Fibroblast of lung (primary cell): ENCODE results near the gene NCOA5. TPM values are rescaled to one million over a fixed set of nuclear protein-coding genes. Genes with fewer than 3 reads are reported as not detected.
"Not testable (repeated sequence)": the region's sequence is repeated elsewhere in the genome, so short reads cannot be mapped to it uniquely, and the experiment has no call there.

ENCODE experiments used
- DNase-seq, 2 donors: peaks; one replicate each; pipeline versions ENCODE4 v3.0.0 to v3.0.0-alpha.2; 2010; ENCODE audit warnings: low read depth in 2 of 2
- H2AFZ ChIP-seq: 2 replicates; pipeline ENCODE4 v1.5.1; 2012; ENCODE audit warnings: low read length, control low read depth, inconsistent platforms
- H3K27ac ChIP-seq: 2 replicates; pipeline ENCODE4 v1.5.1; 2011; ENCODE audit warnings: low read length, control low read depth; ENCODE audit not compliant: insufficient read depth
- H3K27me3 ChIP-seq: 2 replicates; pipeline ENCODE4 v1.5.1; 2011; ENCODE audit warnings: mild to moderate bottlenecking, low read length; ENCODE audit not compliant: control insufficient read depth, insufficient read depth
- H3K36me3 ChIP-seq: 2 replicates; pipeline ENCODE4 v1.5.1; 2011; ENCODE audit warnings: low read length; ENCODE audit not compliant: control insufficient read depth, insufficient read depth
- H3K4me1 ChIP-seq: 2 replicates; pipeline ENCODE4 v1.5.1; 2011; ENCODE audit warnings: low read length; ENCODE audit not compliant: control insufficient read depth, insufficient read depth; ENCODE audit errors: extremely low read depth
- H3K4me2 ChIP-seq: 2 replicates; pipeline ENCODE4 v1.5.1; 2011; ENCODE audit warnings: low read length, control low read depth; ENCODE audit not compliant: insufficient read depth; ENCODE audit errors: extremely low read depth
- H3K4me3 ChIP-seq, 4 experiments: fragments of 200-600 bp in 1 of 4; sonication (generic) in 1 of 4; replicated peaks in 1 of 4; 2 replicates each; pipeline ENCODE4 v1.5.1; 2011 to 2016; ENCODE audit warnings: low read length in 4 of 4, low read depth in 3 of 4, mild to moderate bottlenecking in 3 of 4, control low read depth in 2 of 4, inconsistent platforms in 1 of 4, mixed read lengths in 1 of 4; ENCODE audit not compliant: insufficient read depth in 1 of 4; ENCODE audit errors: control extremely low read depth in 1 of 4
- H3K79me2 ChIP-seq: 2 replicates; pipeline ENCODE4 v1.5.1; 2012; ENCODE audit warnings: mild to moderate bottlenecking, low read length, inconsistent platforms; ENCODE audit not compliant: control insufficient read depth, insufficient read depth
- H3K9ac ChIP-seq: 2 replicates; pipeline ENCODE4 v1.5.1; 2011; ENCODE audit warnings: mild to moderate bottlenecking, low read length, control low read depth; ENCODE audit not compliant: insufficient read depth
- H3K9me3 ChIP-seq: 2 replicates; pipeline ENCODE4 v1.5.1; 2012; ENCODE audit warnings: low read depth, low read length; ENCODE audit not compliant: control insufficient read depth, insufficient read depth
- H4K20me1 ChIP-seq: 2 replicates; pipeline ENCODE4 v1.5.1; 2011; ENCODE audit warnings: low read length; ENCODE audit not compliant: control insufficient read depth, insufficient read depth; ENCODE audit errors: extremely low read depth
- EZH2 ChIP-seq: IDR thresholded peaks from 2 replicates; pipeline ENCODE4 v1.5.1; 2012; ENCODE audit warnings: low read length, control low read depth, mild to moderate bottlenecking; ENCODE audit errors: missing control alignments
- polyA plus RNA-seq, 2 donors: library from polyadenylated mRNA; depleted of rRNA in 1 of 2; stranded (reverse) in 1 of 2; unstranded in 1 of 2; fragments of >200 nt; gene quantifications; 2 replicates each; pipeline ENCODE4 v1.2.1, GENCODE V29; 2011 to 2012; ENCODE audit warnings: missing spikeins in 1 of 2
- total RNA-seq: library from RNA; depleted of rRNA; stranded (reverse); fragments of >200 nt; gene quantifications from 2 replicates; pipeline ENCODE4 v1.2.1, GENCODE V29; 2014
- TF ChIP-seq, protein P1 (sequence below), 2 donors: IDR thresholded peaks in 1 of 2; conservative IDR thresholded peaks in 1 of 2; 1 replicate in 1 of 2; 2 replicates in 1 of 2; pipeline ENCODE4 v1.5.1; 2011 to 2012; ENCODE audit warnings: low read length in 2 of 2, control low read depth in 1 of 2, inconsistent platforms in 1 of 2, low read depth in 1 of 2, mild to moderate bottlenecking in 1 of 2

Gene NCOA5
- total and polyA plus RNA-seq, 2 donors (not counting 1 experiment from before 2014, with no cell fraction given) = 8.1 to 18.0 TPM

DNA sequence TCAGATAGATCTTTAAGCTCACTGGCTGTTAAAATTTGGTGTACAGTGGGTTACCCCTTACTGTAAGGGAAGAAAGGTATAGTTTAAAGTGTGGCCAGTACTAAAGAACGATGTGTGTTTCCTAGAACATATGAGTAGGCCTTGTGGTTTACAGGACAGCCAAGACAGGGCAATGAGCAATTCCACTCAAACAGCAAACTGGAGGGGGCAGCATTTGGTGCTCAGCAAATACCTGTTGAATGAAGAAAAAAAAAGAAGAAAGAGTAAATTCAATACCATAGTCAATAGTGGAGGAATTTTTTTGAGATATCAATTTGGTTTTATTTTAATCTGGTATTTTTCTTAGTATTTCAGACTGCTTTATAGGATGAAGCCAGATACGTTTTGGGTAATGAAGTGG, 3.8 kb upstream of the NCOA5 start:
- Histone ChIP-seq H2AFZ (no peak overlapping the region), H3K36me3 (no peaks in the 10 kb centered on the region), H3K79me2 (peaks cover 9% of the 10 kb centered on the region), H3K9me3 (no peaks in the 10 kb centered on the region), H3K4me2 (no peak overlapping the region), H3K27me3 (peaks cover 6% of the 10 kb centered on the region), H3K4me1 (no peaks in the 10 kb centered on the region), H3K9ac (no peak overlapping the region), H4K20me1 (no peaks in the 10 kb centered on the region), H3K4me3 (no peak overlapping the region), H3K27ac (no peak overlapping the region)
- no peak for TF ChIP-seq EZH2
- TF ChIP-seq, protein P1, sequence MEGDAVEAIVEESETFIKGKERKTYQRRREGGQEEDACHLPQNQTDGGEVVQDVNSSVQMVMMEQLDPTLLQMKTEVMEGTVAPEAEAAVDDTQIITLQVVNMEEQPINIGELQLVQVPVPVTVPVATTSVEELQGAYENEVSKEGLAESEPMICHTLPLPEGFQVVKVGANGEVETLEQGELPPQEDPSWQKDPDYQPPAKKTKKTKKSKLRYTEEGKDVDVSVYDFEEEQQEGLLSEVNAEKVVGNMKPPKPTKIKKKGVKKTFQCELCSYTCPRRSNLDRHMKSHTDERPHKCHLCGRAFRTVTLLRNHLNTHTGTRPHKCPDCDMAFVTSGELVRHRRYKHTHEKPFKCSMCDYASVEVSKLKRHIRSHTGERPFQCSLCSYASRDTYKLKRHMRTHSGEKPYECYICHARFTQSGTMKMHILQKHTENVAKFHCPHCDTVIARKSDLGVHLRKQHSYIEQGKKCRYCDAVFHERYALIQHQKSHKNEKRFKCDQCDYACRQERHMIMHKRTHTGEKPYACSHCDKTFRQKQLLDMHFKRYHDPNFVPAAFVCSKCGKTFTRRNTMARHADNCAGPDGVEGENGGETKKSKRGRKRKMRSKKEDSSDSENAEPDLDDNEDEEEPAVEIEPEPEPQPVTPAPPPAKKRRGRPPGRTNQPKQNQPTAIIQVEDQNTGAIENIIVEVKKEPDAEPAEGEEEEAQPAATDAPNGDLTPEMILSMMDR (conservative IDR thresholded peaks at IDR 0.05 in 1 of 2, IDR thresholded peaks at IDR 0.05 in 1 of 2; ENCODE audit: low read depth in 1 of 2, low read length in 2 of 2) = no peak
- peak in 1 of 2 donors; percentile 17 for DNase-seq

DNA sequence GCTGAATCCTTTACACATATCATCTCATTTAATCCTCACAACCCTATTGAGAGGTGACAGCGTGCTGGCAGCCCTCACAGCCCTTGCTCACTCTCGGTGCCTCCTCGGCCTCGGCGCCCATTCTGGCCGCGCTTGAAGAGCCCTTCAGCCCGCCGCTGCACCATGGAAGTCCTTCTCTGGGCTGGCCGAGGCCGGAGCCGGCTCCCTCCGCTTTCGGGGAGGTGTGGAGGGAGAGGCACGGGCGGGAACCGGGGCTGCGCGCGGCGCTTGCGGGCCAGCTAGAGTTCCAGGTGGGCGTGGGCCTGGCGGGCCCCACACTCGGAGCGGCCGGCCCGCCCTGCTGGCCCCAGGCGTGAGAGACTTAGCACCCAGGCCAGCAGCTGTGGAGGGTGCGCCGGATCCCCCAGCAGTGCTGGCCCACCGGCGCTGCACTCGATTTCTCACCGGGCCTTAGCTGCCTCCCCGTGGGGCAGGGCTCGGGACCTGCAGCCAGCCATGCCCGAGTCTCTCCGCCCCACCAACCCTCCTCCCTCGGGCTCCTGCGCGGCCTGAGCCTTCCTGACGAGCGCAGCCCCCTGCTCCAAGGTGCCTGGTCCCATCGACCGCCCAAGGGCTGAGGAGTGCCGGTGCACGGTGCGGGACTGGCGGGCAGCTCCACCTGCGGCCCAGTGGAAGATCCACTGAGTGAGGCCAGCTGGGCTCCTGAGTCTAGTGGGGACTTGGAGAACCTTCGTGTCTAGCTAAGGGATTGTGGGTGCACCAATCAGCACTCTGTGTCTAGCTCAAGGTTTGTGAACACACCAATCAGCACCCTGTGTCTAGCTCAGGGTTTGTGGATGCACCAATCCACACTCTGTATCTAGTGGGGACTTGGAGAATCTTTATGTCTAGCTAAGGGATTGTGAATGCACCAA, 2.1 kb upstream of the NCOA5 start:
- not testable (repeated sequence) for H3K27me3 ChIP-seq, H3K36me3 ChIP-seq

DNA sequence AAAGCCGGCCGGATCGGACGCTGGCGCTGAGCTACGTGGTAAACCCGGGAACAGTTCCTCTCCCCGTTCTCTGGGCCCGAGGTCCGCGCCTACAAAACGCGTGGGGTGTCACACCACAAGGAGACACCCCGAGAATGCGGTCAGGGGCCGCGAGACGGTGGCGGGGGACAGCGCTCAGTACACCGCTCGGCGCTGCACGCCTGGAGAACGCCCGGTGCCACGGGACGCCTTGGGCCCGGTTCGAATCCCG, 670 bp downstream of the NCOA5 start:
- peaks cover 4% of the 10 kb centered on the region for H4K20me1 ChIP-seq
- peak overlapping the region; percentile 85 for H3K4me2 ChIP-seq
- H2AFZ ChIP-seq = peak overlapping the region; percentile 62

More for the DNA sequence above, 2.1 kb upstream of the NCOA5 start:
- H3K9ac ChIP-seq, DNase-seq, H3K4me2 ChIP-seq, H3K4me3 ChIP-seq, H3K9me3 ChIP-seq, H3K4me1 ChIP-seq, H3K27ac ChIP-seq, H2AFZ ChIP-seq, H4K20me1 ChIP-seq: not testable (repeated sequence)
- H3K79me2 ChIP-seq = peaks cover 24% of the 10 kb centered on the region

More for the DNA sequence above, 670 bp downstream of the NCOA5 start:
- peaks cover 3% of the 10 kb centered on the region for H3K4me1 ChIP-seq
- TF ChIP-seq, protein P1 (conservative IDR thresholded peaks at IDR 0.05 in 1 of 2, IDR thresholded peaks at IDR 0.05 in 1 of 2; ENCODE audit: low read depth in 1 of 2, low read length in 2 of 2) = no peak
- TF ChIP-seq EZH2 = no peak
- peak in 1 of 2 donors; percentile 38 for DNase-seq
- H3K4me3 ChIP-seq = peak overlapping the region; percentile 71 to 89 (median 80)
- no peaks in the 10 kb centered on the region for H3K9me3 ChIP-seq
- no peaks in the 10 kb centered on the region for H3K36me3 ChIP-seq
- no peaks in the 10 kb centered on the region for H3K27me3 ChIP-seq
- H3K27ac ChIP-seq = peak overlapping the region; percentile 96
- peaks cover 52% of the 10 kb centered on the region for H3K79me2 ChIP-seq
- H3K9ac ChIP-seq = peak overlapping the region; percentile 99
